ENCODE results near the gene HSD17B10.
"Not testable (repeated sequence)": the region's sequence is repeated elsewhere in the genome, so short reads cannot be mapped to it uniquely, and the experiment has no call there.

HSD17B10 gene

GRCh38 chrX:53437206-53437605, 3.0 kb upstream of the HSD17B10 start:
- no peak for DNase-seq (ENCODE audit: low spot score)

GRCh38 chrX:53435997-53436396, 1.8 kb upstream of the HSD17B10 start:
- peak; percentile 29 for DNase-seq (ENCODE audit: low spot score)

- DNase-seq (ENCODE audit: low spot score) = no peak
Measured at GRCh38 chrX:53430231-53430630, 3.9 kb downstream of the HSD17B10 start.

- DNase-seq (ENCODE audit: low spot score) = no peak
Measured at GRCh38 chrX:53429755-53430154, 4.4 kb downstream of the HSD17B10 start.

GRCh38 chrX:53422861-53423306, 11.3 kb downstream of the HSD17B10 start, which contains the start of gene RIBC1:
RIBC1 (plus strand) TSS chrX:53422873; CDS start chrX:53426277, 3,404 bp downstream.
- DNase-seq (ENCODE audit: low spot score) = no peak

GRCh38 chrX:53422086-53422860, 11.9 kb downstream of the HSD17B10 start, which contains the start of gene SMC1A:
SMC1A (minus strand) TSS chrX:53422654; CDS start chrX:53422600, 54 bp downstream.
- peak; percentile 92 for DNase-seq (ENCODE audit: low spot score)

- no peak for DNase-seq (ENCODE audit: low spot score)
Measured at GRCh38 chrX:53421772-53422085, 12.4 kb downstream of the HSD17B10 start.

GRCh38 chrX:53421125-53421524, 13.0 kb downstream of the HSD17B10 start:
- no peak for DNase-seq (ENCODE audit: low spot score)

GRCh38 chrX:53420351-53420750, 13.8 kb downstream of the HSD17B10 start:
- DNase-seq (ENCODE audit: low spot score) = not testable (repeated sequence)

GRCh38 chrX:53412446-53412845, 21.7 kb downstream of the HSD17B10 start:
- DNase-seq (ENCODE audit: low spot score) = no peak

- no peak for DNase-seq (ENCODE audit: low spot score)
Measured at GRCh38 chrX:53403535-53403934, 30.6 kb downstream of the HSD17B10 start.

- no peak for DNase-seq (ENCODE audit: low spot score)
Measured at GRCh38 chrX:53398216-53398615, 36.0 kb downstream of the HSD17B10 start.

- no peak for DNase-seq (ENCODE audit: low spot score)
Measured at GRCh38 chrX:53395605-53396298, 38.4 kb downstream of the HSD17B10 start.

GRCh38 chrX:53383376-53384076, 50.6 kb downstream of the HSD17B10 start:
- DNase-seq (ENCODE audit: low spot score) = peak; percentile 0
